ENCODE data around the gene IL10.

GRCh38 chr1:206816390-206817287, 44.3 kb upstream of the IL10 start:
- TF ChIP-seq CTCF (IDR thresholded peaks at IDR 0.05) = no peak
- TF ChIP-seq EP300 (IDR thresholded peaks at IDR 0.05) = no peak

Measured in tibial nerve (tissue), 4 donors.